ENCODE measurements around the gene ERH.
"Not testable (repeated sequence)": the region's sequence is repeated elsewhere in the genome, so short reads cannot be mapped to it uniquely, and the experiment has no call there.

The ERH gene

GRCh38 chr14:69423279-69423678, 25.2 kb upstream of the ERH start:
- TF ChIP-seq, protein P1, sequence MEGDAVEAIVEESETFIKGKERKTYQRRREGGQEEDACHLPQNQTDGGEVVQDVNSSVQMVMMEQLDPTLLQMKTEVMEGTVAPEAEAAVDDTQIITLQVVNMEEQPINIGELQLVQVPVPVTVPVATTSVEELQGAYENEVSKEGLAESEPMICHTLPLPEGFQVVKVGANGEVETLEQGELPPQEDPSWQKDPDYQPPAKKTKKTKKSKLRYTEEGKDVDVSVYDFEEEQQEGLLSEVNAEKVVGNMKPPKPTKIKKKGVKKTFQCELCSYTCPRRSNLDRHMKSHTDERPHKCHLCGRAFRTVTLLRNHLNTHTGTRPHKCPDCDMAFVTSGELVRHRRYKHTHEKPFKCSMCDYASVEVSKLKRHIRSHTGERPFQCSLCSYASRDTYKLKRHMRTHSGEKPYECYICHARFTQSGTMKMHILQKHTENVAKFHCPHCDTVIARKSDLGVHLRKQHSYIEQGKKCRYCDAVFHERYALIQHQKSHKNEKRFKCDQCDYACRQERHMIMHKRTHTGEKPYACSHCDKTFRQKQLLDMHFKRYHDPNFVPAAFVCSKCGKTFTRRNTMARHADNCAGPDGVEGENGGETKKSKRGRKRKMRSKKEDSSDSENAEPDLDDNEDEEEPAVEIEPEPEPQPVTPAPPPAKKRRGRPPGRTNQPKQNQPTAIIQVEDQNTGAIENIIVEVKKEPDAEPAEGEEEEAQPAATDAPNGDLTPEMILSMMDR (IDR thresholded peaks at IDR 0.05; ENCODE audit: unreplicated experiment in 3 of 3) = no peak
- H3K27ac Mint-ChIP-seq = no peak overlapping the region
- H3K4me1 Mint-ChIP-seq = no peaks in the 10 kb centered on the region
- H3K4me3 Mint-ChIP-seq = no peak overlapping the region
- H3K9me3 Mint-ChIP-seq = peaks cover 29% of the 10 kb centered on the region
- peaks cover 72% of the 10 kb centered on the region for H3K36me3 Mint-ChIP-seq (ENCODE audit: low read depth)
- H3K27me3 Mint-ChIP-seq (ENCODE audit: low read depth) = no peaks in the 10 kb centered on the region

GRCh38 chr14:69416087-69416486, 18.0 kb upstream of the ERH start:
- H3K36me3 Mint-ChIP-seq (ENCODE audit: low read depth) = peaks cover 49% of the 10 kb centered on the region
- not testable (repeated sequence) for H3K27me3 Mint-ChIP-seq (ENCODE audit: low read depth); H3K4me1 Mint-ChIP-seq; H3K27ac Mint-ChIP-seq; H3K4me3 Mint-ChIP-seq
- H3K9me3 Mint-ChIP-seq = peaks cover 52% of the 10 kb centered on the region

DNA sequence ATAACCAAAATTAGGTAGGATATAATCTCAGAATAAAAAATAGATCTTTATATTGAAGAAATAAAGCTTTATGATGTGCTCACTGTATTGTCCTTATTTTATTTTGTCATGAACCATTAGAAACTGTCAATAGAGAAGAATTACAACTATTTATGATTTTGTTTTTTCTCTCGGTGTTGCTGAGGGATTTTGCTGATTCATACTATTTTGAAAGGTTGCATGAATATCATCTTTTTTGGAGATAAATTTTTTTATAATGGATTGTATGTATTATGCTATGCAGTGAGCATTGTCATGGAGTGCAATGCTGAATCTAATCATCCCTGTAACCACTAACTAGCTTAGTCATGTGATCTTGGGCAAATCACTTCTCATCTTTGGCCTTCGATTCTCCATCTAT, 15.4 kb upstream of the ERH start:
- H3K27me3 Mint-ChIP-seq (ENCODE audit: low read depth) = no peaks in the 10 kb centered on the region
- peaks cover 24% of the 10 kb centered on the region for H3K36me3 Mint-ChIP-seq (ENCODE audit: low read depth)
- TF ChIP-seq, protein P1 (IDR thresholded peaks at IDR 0.05; ENCODE audit: unreplicated experiment in 3 of 3) = no peak
- H3K4me1 Mint-ChIP-seq = peaks cover 1% of the 10 kb centered on the region
- H3K9me3 Mint-ChIP-seq = peaks cover 28% of the 10 kb centered on the region
- no peak overlapping the region for H3K4me3 Mint-ChIP-seq
- H3K27ac Mint-ChIP-seq = no peak overlapping the region

- H3K4me1 Mint-ChIP-seq = peaks cover 4% of the 10 kb centered on the region
- no peak overlapping the region for H3K27ac Mint-ChIP-seq
- no peaks in the 10 kb centered on the region for H3K9me3 Mint-ChIP-seq
- H3K36me3 Mint-ChIP-seq (ENCODE audit: low read depth) = peaks cover 14% of the 10 kb centered on the region
- H3K27me3 Mint-ChIP-seq (ENCODE audit: low read depth) = no peaks in the 10 kb centered on the region
- TF ChIP-seq, protein P1 (IDR thresholded peaks at IDR 0.05; ENCODE audit: unreplicated experiment in 3 of 3) = no peak
- no peak overlapping the region for H3K4me3 Mint-ChIP-seq
Observed at GRCh38 chr14:69408331-69408960, 10.3 kb upstream of the ERH start.

DNA sequence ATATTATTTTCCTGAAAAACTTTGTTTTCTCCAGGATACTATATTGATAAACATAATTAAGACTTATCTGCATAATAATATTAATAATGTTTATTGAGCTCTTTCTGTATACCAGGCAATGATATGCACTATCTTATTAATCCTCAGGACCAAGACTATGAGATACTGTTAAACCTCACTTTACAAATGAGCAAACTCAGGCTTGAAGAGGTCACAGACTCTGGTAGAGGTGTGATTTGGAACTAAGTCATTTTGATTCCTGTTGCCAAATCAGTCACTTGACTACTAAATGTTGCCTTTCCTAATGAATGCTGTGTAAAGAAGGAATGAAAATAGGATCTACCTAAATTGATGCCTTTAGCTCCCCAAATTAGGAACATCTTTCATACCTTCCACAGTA, 7.7 kb upstream of the ERH start:
- Mint-ChIP-seq H3K36me3 (ENCODE audit: low read depth) (peaks cover 14% of the 10 kb centered on the region), H3K27me3 (ENCODE audit: low read depth) (no peaks in the 10 kb centered on the region), H3K4me1 (peaks cover 18% of the 10 kb centered on the region), H3K27ac (no peak overlapping the region), H3K9me3 (no peaks in the 10 kb centered on the region), H3K4me3 (no peak overlapping the region)
- TF ChIP-seq, protein P1 (IDR thresholded peaks at IDR 0.05; ENCODE audit: unreplicated experiment in 3 of 3) = no peak

DNA sequence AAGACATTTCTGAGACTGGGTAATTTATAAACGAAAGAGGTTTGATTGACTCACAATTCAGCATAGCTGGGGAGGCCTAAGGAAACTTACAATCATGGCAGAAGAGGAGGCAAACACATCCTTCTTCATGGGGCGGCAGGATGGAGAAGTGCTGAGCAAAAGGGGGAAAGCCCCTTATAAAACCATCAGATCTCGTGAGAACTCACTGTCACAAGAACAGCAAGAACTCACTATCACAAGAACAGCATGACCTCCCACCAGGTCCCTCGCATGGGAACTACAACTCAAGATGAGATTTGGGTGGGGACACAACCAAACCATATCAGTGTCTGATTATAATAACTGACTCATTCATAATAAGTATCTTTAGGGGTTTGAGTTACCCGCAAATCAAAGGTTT, 6.8 kb upstream of the ERH start:
- H3K36me3 Mint-ChIP-seq (ENCODE audit: low read depth) = peaks cover 17% of the 10 kb centered on the region
- no peak overlapping the region for H3K4me3 Mint-ChIP-seq
- no peak overlapping the region for H3K27ac Mint-ChIP-seq
- TF ChIP-seq, protein P1 (IDR thresholded peaks at IDR 0.05; ENCODE audit: unreplicated experiment in 3 of 3) = no peak
- H3K27me3 Mint-ChIP-seq (ENCODE audit: low read depth) = no peaks in the 10 kb centered on the region
- H3K4me1 Mint-ChIP-seq = peaks cover 27% of the 10 kb centered on the region
- H3K9me3 Mint-ChIP-seq = no peaks in the 10 kb centered on the region
